Nephron progenitor cell (in vitro differentiated cells): ENCODE measurements around the gene ANGPTL4.
A peak's percentile ranks its signal among the peaks of the same experiment; 100 is the strongest.
"Not testable (repeated sequence)": the region's sequence is repeated elsewhere in the genome, so short reads cannot be mapped to it uniquely, and the experiment has no call there.

ENCODE experiments used
- DNase-seq: peaks from one replicate; pipeline ENCODE4 v3.0.0; 2021
- H3K27ac Mint-ChIP-seq: 2 replicates; pipeline ENCODE4 v1.8.0; 2021; ENCODE audit warnings: mild to moderate bottlenecking, moderate library complexity, mixed read lengths
- H3K27me3 Mint-ChIP-seq: 2 replicates; pipeline ENCODE4 v1.8.0; 2021; ENCODE audit warnings: mild to moderate bottlenecking, low read depth, mixed read lengths; ENCODE audit not compliant: poor library complexity
- H3K36me3 Mint-ChIP-seq: 2 replicates; pipeline ENCODE4 v1.8.0; 2021; ENCODE audit warnings: low read depth, mixed read lengths
- H3K4me1 Mint-ChIP-seq: 2 replicates; pipeline ENCODE4 v1.8.0; 2021; ENCODE audit warnings: mixed read lengths
- H3K4me3 Mint-ChIP-seq: 2 replicates; pipeline ENCODE4 v1.8.0; 2021; ENCODE audit warnings: mild to moderate bottlenecking, moderate library complexity, mixed read lengths
- H3K9me3 Mint-ChIP-seq: 2 replicates; pipeline ENCODE4 v1.8.0; 2021; ENCODE audit warnings: mild to moderate bottlenecking, moderate library complexity, mixed read lengths
- TF ChIP-seq, protein P1 (sequence below): fragments of 200-600 bp; sonication (generic); IDR thresholded peaks from 2 replicates; pipeline ENCODE4 v1.5.0; 2021; ENCODE audit warnings: antibody characterized with exemption

ANGPTL4 gene

DNA sequence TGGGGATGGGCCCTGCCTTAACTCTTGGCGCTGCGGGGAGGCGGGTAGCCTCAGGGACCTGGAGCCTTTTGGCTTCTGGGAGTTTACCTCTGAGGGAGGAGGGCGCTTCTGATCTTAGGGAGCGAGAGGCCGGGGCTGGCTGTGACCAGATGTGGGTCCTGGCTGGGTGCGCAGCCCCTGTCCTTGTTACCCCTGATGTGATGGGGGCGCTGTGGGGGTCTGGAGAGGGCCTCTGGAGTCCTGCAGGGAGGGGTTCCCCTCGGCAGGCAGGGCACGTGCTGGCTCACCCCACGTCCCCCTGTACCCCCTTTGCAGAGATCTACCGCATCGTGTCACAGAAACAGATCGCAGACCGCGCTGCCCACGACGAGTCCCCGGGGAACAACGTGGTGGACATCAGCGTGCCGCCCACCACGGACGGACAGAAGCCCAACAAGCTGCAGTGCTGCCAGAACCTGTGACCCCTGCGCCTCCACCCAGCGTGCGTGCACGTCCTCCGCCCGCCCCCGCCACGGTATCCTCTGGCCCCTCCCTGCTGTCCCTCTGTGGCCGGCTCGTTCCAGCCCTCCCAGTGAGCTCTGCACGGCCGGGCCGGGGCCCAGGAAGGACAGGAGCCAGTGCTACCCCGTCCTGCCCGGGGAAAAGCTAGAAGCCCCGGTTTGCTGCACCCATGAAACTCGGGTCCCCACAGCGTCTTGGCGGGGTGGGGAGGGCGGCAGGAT is 39.3 kb downstream of the ANGPTL4 start:
- TF ChIP-seq, protein P1, sequence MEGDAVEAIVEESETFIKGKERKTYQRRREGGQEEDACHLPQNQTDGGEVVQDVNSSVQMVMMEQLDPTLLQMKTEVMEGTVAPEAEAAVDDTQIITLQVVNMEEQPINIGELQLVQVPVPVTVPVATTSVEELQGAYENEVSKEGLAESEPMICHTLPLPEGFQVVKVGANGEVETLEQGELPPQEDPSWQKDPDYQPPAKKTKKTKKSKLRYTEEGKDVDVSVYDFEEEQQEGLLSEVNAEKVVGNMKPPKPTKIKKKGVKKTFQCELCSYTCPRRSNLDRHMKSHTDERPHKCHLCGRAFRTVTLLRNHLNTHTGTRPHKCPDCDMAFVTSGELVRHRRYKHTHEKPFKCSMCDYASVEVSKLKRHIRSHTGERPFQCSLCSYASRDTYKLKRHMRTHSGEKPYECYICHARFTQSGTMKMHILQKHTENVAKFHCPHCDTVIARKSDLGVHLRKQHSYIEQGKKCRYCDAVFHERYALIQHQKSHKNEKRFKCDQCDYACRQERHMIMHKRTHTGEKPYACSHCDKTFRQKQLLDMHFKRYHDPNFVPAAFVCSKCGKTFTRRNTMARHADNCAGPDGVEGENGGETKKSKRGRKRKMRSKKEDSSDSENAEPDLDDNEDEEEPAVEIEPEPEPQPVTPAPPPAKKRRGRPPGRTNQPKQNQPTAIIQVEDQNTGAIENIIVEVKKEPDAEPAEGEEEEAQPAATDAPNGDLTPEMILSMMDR: no peak
- no peaks in the 10 kb centered on the region for H3K27me3 Mint-ChIP-seq
- DNase-seq: no peak
- peaks cover 39% of the 10 kb centered on the region for H3K36me3 Mint-ChIP-seq
- H3K4me3 Mint-ChIP-seq: no peak overlapping the region
- no peaks in the 10 kb centered on the region for H3K9me3 Mint-ChIP-seq
- no peak overlapping the region for H3K27ac Mint-ChIP-seq
- peaks cover 38% of the 10 kb centered on the region for H3K4me1 Mint-ChIP-seq

DNA sequence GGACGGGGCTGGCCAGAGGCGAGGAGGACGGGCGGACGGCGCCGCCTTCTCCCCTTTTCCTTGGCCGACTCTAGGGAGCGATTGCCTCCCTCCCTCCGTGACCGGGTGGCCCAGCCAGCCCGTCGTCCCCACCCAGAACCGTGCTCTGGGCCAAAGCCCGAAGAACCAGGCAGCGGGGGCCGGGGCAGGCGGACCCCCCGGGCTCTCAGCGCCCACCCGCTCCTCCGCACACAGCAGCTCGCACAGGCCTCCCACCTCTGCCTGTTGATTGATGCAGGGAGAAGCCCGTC is 39.8 kb downstream of the ANGPTL4 start:
- Mint-ChIP-seq H3K27ac (no peak overlapping the region), H3K36me3 (peaks cover 39% of the 10 kb centered on the region), H3K4me1 (peaks cover 34% of the 10 kb centered on the region), H3K9me3 (no peaks in the 10 kb centered on the region), H3K27me3 (no peaks in the 10 kb centered on the region), H3K4me3 (no peak overlapping the region)
- no peak for DNase-seq
- TF ChIP-seq, protein P1: no peak

DNA sequence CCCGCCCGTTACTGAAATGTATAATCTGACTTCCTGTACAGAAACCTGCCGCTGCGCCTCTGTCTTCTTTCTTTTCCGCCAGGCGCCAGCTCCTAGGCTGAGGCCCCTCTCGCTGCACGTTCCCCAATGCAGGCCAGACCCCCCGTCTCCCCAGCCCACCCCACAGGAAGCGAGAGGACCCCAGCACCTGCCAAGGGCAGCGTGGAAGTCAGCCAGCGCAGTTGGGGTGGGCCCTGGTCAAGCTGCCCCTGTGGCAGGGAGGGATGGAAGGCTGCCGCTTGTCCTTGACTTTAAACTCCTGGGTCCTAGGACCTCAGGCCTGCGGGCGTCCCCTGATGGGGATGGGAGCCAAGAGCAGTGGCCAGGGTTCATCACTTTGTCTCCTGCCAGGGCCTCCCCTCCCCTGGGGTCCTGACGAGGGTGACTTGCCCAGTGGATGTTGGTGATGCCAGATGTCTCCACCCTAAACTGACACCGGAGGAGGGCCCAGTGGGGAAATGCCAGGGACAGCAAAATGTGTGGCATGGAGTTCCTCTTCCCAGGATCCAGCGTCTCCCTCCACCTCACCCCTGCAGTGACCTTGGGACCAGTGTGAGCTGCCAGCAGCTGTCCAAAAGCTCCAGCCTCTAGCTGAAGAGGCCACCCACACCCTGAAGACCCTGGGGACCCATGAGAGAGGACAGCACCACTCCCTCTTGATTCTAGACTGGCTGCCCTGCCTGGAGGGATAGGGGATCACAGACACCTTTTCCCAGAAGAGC is 40.6 kb downstream of the ANGPTL4 start:
- H3K27ac Mint-ChIP-seq: peak overlapping the region; percentile 84
- no peaks in the 10 kb centered on the region for H3K9me3 Mint-ChIP-seq
- no peak for DNase-seq
- H3K4me1 Mint-ChIP-seq: peaks cover 32% of the 10 kb centered on the region
- H3K27me3 Mint-ChIP-seq: no peaks in the 10 kb centered on the region
- peaks cover 39% of the 10 kb centered on the region for H3K36me3 Mint-ChIP-seq
- TF ChIP-seq, protein P1: no peak
- H3K4me3 Mint-ChIP-seq: no peak overlapping the region

DNA sequence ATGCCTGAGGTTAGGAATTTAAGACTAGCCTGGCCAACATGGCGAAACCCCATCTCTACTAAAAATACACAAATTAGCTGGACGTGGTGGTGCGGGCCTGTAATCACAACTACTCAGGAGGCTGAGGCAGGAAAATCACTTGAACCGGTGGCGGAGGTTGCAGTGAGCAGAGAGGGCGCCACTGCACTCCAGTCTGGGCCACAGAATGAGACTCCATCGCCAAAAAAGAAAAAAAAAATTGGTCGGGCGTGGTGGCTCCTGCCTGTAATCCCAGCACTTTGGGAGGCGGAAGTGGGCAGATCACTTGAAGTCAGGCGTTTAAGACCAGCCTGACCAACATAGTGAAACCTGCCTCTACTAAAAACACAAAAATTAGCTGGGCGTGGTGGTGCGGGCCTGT is 46.8 kb downstream of the ANGPTL4 start:
- not testable (repeated sequence) for DNase-seq, H3K27ac Mint-ChIP-seq, H3K4me3 Mint-ChIP-seq, H3K9me3 Mint-ChIP-seq, H3K36me3 Mint-ChIP-seq, H3K27me3 Mint-ChIP-seq
- peaks cover 16% of the 10 kb centered on the region for H3K4me1 Mint-ChIP-seq

DNA sequence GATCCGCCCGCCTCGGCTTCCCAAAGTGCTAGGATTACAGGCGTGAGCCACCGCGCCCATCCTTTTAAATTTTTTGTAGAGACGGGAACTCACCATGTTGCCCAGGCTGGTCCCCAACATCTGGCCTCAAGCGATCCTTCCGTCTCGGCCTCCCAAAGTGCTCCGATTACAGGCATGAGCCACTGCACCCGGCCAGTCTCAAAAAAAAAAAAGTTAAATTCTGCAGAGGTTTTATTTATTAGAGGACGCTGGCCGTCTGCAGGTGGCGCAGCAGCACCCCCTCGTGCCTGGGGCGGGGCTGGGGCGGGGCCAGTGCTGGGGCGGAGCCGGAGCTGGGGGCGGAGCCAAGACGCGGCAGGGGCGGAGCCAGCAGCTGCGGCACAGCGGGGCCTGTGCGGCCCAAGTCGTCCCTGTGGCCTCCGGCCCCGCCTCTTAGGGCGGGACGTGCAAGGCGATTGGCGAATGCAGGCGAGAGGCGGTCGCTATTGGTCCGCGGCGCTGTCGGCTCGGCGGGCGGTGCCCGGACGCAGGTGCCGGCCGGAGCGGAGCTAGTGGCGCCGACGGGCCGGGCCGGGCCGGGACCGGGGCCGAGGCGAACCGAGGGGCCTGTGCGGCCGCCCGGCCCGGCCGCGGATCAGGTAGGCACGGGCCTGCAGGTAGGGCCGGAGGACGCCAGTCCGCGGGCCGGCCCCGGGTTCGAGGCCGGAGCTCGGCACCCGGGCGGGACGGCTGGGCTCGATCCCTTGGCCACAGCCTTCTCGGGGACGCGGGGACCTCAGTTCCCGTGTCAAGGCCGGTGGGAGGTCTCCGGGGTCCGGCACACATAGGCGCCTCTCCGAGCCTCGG is 49.1 kb downstream of the ANGPTL4 start, which contains the start of gene MARCHF2:
MARCHF2 (plus strand) TSS at position 523 of the 846 bp plus-strand sequence. CDS start 8,536 bp downstream, outside the sequence.
- TF ChIP-seq, protein P1: peak; percentile 42
- Mint-ChIP-seq H3K4me1 (peaks cover 5% of the 10 kb centered on the region), H3K27ac (no peak within 1 kb of the TSS), H3K4me3 (peak within 1 kb of the TSS; percentile 77), H3K9me3 (no peaks in the 10 kb centered on the region), H3K27me3 (peaks cover 7% of the 10 kb centered on the region), H3K36me3 (no peaks in the 10 kb centered on the region)
- DNase-seq: peak; percentile 95

DNA sequence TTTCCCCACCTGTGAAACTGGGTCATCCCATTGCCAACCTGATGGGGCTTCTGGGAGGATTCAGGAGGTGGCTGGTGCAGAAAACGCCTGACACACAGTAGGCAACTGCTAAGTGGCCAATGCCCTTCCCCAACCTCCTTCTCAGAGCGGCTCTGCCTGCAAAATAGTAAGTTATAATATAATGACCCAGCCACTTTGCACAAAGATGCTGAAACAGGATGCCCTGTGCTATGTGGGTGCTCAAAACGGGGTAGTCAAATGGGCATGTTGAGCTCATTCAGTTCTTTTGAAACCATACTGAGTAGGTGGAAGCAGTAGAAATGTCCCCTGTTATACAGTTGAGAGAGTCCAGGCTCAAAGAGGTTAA is 49.7 kb downstream of the ANGPTL4 start:
- Mint-ChIP-seq H3K4me3 (peak overlapping the region; percentile 77), H3K36me3 (no peaks in the 10 kb centered on the region), H3K27me3 (peaks cover 7% of the 10 kb centered on the region), H3K9me3 (no peaks in the 10 kb centered on the region), H3K4me1 (peaks cover 11% of the 10 kb centered on the region), H3K27ac (no peak overlapping the region)
- no peak for DNase-seq
- TF ChIP-seq, protein P1: no peak
